AG04449 (cell line): Measurements from ENCODE around the gene XPR1.
"Not testable (repeated sequence)": the region's sequence is repeated elsewhere in the genome, so short reads cannot be mapped to it uniquely, and the experiment has no call there.

Source experiments
- CTCF ChIA-PET: fragments of 350-600 bp; formaldehyde crosslinking; extraction: SDS; loops from one replicate; lab custom pipeline; 2021; ENCODE audit warnings: antibody characterized with exemption; lab: Yijun Ruan, JAX
- POLR2A ChIA-PET: fragments of 400-600, 350-600 bp; formaldehyde crosslinking; extraction: SDS; loops from one replicate; lab custom pipeline; 2020; ENCODE audit warnings: antibody characterized with exemption, inconsistent platforms; lab: Yijun Ruan, JAX
- DNase-seq: peaks from one replicate; pipeline ENCODE4 v3.0.0-alpha.2; 2010; ENCODE audit warnings: low read depth, low spot score
- H3K4me3 ChIP-seq: 2 replicates; pipeline ENCODE4 v1.5.1; 2011; ENCODE audit warnings: low read depth, mild to moderate bottlenecking, control low read depth, low read length
- TF ChIP-seq, protein P1 (sequence below): IDR thresholded peaks from one replicate; pipeline ENCODE4 v1.5.1; 2011; ENCODE audit warnings: mild to moderate bottlenecking, moderate library complexity, low read length, control low read depth, inconsistent platforms; ENCODE audit not compliant: insufficient read depth; ENCODE audit errors: missing control alignments

The XPR1 gene

DNA sequence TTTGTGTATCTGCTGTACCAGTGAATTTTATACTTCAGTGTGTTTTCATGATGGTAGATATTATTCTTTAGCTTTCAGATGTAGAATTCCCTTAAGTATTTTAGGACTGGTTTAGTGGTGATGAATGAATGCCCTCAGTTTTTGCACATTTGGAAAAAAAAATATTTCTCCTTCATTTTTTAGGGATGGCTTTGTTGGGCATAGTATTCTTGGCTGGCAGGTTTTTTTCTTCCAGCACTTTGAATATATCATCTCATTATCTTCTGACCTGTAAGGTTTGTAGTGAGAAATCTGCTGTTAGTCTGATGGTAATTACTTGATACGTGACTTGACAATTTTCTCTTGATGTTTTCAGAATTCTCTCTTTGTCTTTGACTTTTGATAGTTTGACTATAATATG lies 66.8 kb downstream of the XPR1 start:
- H3K4me3 ChIP-seq = no peak overlapping the region
- TF ChIP-seq, protein P1, sequence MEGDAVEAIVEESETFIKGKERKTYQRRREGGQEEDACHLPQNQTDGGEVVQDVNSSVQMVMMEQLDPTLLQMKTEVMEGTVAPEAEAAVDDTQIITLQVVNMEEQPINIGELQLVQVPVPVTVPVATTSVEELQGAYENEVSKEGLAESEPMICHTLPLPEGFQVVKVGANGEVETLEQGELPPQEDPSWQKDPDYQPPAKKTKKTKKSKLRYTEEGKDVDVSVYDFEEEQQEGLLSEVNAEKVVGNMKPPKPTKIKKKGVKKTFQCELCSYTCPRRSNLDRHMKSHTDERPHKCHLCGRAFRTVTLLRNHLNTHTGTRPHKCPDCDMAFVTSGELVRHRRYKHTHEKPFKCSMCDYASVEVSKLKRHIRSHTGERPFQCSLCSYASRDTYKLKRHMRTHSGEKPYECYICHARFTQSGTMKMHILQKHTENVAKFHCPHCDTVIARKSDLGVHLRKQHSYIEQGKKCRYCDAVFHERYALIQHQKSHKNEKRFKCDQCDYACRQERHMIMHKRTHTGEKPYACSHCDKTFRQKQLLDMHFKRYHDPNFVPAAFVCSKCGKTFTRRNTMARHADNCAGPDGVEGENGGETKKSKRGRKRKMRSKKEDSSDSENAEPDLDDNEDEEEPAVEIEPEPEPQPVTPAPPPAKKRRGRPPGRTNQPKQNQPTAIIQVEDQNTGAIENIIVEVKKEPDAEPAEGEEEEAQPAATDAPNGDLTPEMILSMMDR = no peak
- POLR2A ChIA-PET = no interaction called here
- CTCF ChIA-PET = no interaction called here
- DNase-seq = no peak

DNA sequence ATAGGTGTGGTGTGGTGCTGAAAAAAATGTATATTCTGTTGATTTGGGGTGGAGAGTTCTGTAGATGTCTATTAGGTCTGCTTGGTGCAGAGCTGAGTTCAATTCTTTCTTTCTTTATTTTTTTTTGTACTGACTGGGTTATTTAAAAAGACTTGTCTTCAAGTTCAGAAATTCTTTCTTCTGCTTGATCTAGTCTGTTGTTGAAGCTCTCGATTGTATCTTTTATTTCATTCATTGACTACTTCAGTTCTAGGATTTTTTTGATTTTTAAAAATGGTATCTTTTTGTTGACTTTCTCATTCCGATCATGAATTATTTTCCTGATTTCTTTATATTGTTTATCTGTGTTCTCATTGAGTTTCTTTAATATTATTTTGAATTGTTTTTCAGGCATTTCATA lies 70.6 kb downstream of the XPR1 start:
- DNase-seq, H3K4me3 ChIP-seq, CTCF ChIA-PET, POLR2A ChIA-PET: not testable (repeated sequence)

DNA sequence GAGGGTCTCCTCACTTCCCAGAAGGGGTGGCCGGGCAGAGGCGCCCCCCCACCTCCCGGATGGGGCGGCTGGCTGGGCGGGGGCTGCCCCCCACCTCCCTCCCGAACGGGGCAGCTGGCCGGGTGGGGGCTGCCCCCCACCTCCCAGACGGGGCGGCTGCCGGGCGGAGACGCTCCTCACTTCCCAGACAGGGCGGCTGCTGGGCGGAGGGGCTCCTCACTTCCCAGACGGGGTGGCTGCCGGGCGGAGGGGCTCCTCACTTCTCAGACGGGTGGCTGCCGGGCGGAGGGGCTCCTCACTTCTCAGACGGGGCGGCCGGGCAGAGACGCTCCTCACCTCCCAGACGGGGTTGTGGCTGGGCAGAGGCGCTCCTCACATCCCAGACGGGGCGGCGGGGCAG lies 78.9 kb downstream of the XPR1 start:
- POLR2A ChIA-PET, CTCF ChIA-PET, DNase-seq, H3K4me3 ChIP-seq: not testable (repeated sequence)

DNA sequence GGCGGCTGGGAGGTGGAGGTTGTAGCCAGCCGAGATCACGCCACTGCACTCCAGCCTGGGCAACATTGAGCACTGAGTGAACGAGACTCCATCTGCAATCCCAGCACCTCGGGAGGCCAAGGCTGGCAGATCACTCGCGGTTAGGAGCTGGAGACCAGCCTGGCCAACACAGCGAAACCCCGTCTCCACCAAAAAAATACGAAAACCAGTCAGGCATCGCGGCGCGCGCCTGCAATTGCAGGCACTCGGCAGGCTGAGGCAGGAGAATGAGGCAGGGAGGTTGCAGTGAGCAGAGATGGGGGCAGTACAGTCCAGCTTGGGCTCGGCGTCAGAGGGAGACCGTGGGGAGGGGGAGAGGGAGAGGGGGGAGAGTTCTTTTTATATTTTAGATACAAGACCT lies 79.4 kb downstream of the XPR1 start:
- H3K4me3 ChIP-seq, DNase-seq, POLR2A ChIA-PET, CTCF ChIA-PET: not testable (repeated sequence)

DNA sequence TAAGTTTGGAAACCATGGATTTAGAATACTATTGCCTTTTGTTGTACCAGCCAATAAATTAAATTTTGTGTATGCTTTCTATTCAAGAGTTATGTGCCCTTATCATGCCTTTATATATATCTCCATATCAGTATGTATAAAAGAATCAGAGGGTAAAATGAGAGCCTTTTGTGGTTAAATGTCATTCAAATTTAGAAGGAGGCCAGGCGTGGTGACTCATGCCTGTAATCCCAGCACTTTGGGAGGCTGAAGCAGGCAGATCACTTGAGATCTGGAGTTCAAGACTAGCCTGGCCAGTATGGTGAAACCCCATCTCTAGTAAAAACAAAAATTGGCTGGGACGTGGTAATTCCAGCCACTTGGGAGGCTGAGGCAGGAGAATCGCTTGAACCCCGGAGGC lies 88.9 kb downstream of the XPR1 start:
- DNase-seq = no peak
- no peak overlapping the region for H3K4me3 ChIP-seq
- ChIA-PET POLR2A (no interaction called here), CTCF (no interaction called here)
- TF ChIP-seq, protein P1 = no peak

DNA sequence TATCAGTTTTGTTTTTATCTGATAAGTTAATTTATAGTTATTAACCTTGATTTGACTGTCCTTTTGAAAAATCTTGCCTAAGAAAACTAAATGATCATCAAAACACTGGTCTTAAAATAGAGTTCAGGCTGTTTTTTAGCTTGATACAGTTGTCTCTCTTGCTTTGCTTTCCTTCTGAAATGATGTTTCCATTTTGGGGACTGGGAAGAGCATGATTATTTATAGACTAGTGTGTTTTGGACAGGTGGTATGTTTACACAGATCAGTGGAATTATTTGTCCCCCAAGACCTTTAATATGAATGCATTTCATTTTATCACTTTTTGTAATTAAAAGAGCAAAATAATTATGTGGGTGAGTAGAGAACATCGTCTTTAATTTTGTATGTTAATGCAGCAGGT lies 90.8 kb downstream of the XPR1 start:
- no peak overlapping the region for H3K4me3 ChIP-seq
- DNase-seq = no peak
- ChIA-PET CTCF (no interaction called here), POLR2A (no interaction called here)
- TF ChIP-seq, protein P1 = no peak

DNA sequence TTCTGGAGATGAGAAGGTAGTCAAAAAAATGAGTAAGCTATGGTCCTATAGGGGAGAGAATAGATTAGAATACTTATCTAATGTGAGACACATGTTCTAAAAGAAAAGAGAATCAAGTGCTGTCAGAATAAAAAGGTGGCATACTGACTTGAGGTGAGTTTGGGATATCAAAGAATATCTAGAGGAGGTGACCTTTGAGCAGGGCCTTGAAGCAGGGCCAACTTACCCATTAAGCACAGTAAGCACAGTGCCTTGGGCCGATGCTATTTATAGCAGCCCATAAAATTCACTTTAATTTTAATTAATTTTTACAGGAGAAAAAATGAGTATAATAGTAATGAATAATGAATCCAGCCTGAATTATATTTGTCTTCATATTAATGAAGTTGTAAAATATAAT lies 92.2 kb downstream of the XPR1 start:
- POLR2A ChIA-PET = interaction anchor here (0.7 kb wide), 1 partner anchor 536 kb away, joined by 3 read pairs; no protein-coding TSS in a partner anchor
- no peak overlapping the region for H3K4me3 ChIP-seq
- CTCF ChIA-PET = no interaction called here
- DNase-seq = no peak
- TF ChIP-seq, protein P1 = no peak

DNA sequence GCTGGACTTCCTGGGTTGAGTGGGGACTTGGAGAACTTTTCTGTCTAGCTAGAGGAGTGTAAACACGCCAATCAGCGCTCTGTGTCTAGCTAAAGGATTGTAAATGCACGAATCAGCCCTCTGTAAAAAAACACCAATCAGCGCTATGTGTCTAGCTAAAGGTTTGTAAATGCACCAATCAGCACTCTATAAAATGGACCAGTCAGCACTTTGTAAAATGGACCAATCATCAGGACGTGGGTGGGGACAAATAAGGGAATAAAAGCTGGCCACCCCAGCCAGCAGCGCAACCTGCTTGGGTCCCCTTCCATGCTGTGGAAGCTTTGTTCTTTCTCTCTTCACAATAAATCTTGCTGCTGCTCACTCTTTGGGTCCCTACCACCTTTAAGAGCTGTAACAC lies 94.2 kb downstream of the XPR1 start:
- DNase-seq, POLR2A ChIA-PET, H3K4me3 ChIP-seq: not testable (repeated sequence)
- CTCF ChIA-PET = interaction anchor here (1.4 kb wide), 1 partner anchor 12 kb away, joined by 4 read pairs; no protein-coding TSS in a partner anchor

DNA sequence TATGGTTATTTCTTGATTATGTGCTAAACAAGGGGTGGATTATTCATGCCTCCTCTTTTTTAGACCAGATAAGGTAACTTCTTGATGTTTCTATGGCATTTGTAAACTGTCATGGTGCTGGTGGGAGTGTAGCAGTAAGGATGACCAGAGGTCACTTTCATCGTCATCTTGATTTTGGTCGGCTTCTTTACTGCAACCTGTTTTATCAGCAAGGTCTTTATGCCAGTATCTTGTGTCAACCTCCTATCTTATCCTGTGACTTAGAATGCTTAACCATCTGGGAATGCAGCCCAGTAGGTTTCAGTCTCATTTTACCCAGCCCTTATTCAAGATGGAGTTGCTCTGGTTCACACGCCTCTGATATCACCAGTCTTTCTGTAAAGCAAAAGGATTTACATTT lies 95.9 kb downstream of the XPR1 start:
- H3K4me3 ChIP-seq, CTCF ChIA-PET, DNase-seq, POLR2A ChIA-PET: not testable (repeated sequence)
